ENCODE results near the gene SNRK. TPM values are rescaled to one million over a fixed set of nuclear protein-coding genes. Genes with fewer than 3 reads are reported as not detected.

The SNRK gene
- total and polyA plus RNA-seq, 2 experiments from 2014 or later: 10.7 to 25.3 TPM

- no peak overlapping the region for H2AFZ ChIP-seq
- 69% methylated on average over 2 of the region's 2 CpGs for WGBS (ENCODE audit: low lambda C conversion rate, missing lambda C conversion rate)
- no peaks in the 10 kb centered on the region for H3K79me2 ChIP-seq
- H3K27ac ChIP-seq: no peak overlapping the region
- no peaks in the 10 kb centered on the region for H3K36me3 ChIP-seq (replicated peaks; ENCODE audit: insufficient read depth, low read depth)
- H3K4me1 ChIP-seq (ENCODE audit: insufficient read depth): no peaks in the 10 kb centered on the region
- no peak overlapping the region for H3K4me3 ChIP-seq
- H3K27me3 ChIP-seq: peaks cover under 1% of the 10 kb centered on the region
- DNase-seq (ENCODE audit: low spot score): no peak
- no peaks in the 10 kb centered on the region for H3K9me2 ChIP-seq (replicated peaks; ENCODE audit: insufficient read depth)
- H3K4me2 ChIP-seq: no peak overlapping the region
- no peaks in the 10 kb centered on the region for H4K20me1 ChIP-seq (ENCODE audit: insufficient read depth, poor library complexity, severe bottlenecking)
- TF ChIP-seq EZH2 (IDR thresholded peaks at IDR 0.05; ENCODE audit: borderline replicate concordance): no peak
- no peak for TF ChIP-seq CTCF (IDR thresholded peaks at IDR 0.05; ENCODE audit: poor library complexity)
- TF ChIP-seq EZH2phosphoT487 (IDR thresholded peaks at IDR 0.05; ENCODE audit: low read depth, severe bottlenecking, unreplicated experiment): no peak
- no peaks in the 10 kb centered on the region for H3K9me3 ChIP-seq (ENCODE audit: low read depth)
Measured at GRCh38 chr3:43273416-43273815, 12.9 kb upstream of the SNRK start.

- Histone ChIP-seq H2AFZ (no peak overlapping the region), H3K9me3 (ENCODE audit: low read depth) (no peaks in the 10 kb centered on the region), H3K27me3 (peaks cover 4% of the 10 kb centered on the region), H3K9me2 (replicated peaks; ENCODE audit: insufficient read depth) (no peaks in the 10 kb centered on the region), H4K20me1 (ENCODE audit: insufficient read depth, poor library complexity, severe bottlenecking) (no peaks in the 10 kb centered on the region), H3K36me3 (replicated peaks; ENCODE audit: insufficient read depth, low read depth) (no peaks in the 10 kb centered on the region), H3K27ac (no peak overlapping the region), H3K4me1 (ENCODE audit: insufficient read depth) (no peaks in the 10 kb centered on the region), H3K79me2 (no peaks in the 10 kb centered on the region), H3K4me2 (no peak overlapping the region), H3K4me3 (no peak overlapping the region)
- DNase-seq (ENCODE audit: low spot score): no peak
- TF ChIP-seq CTCF (IDR thresholded peaks at IDR 0.05; ENCODE audit: poor library complexity): no peak
- TF ChIP-seq EZH2 (IDR thresholded peaks at IDR 0.05; ENCODE audit: borderline replicate concordance): no peak
- TF ChIP-seq EZH2phosphoT487 (IDR thresholded peaks at IDR 0.05; ENCODE audit: low read depth, severe bottlenecking, unreplicated experiment): no peak
Measured at GRCh38 chr3:43279082-43279481, 7.3 kb upstream of the SNRK start.

GRCh38 chr3:43279532-43279931 lies 6.8 kb upstream of the SNRK start:
- Histone ChIP-seq H2AFZ (no peak overlapping the region), H3K4me3 (no peak overlapping the region), H3K4me2 (no peak overlapping the region), H3K4me1 (ENCODE audit: insufficient read depth) (no peaks in the 10 kb centered on the region), H3K9me3 (ENCODE audit: low read depth) (no peaks in the 10 kb centered on the region), H3K27me3 (peaks cover 4% of the 10 kb centered on the region), H3K27ac (no peak overlapping the region), H3K79me2 (no peaks in the 10 kb centered on the region), H3K36me3 (replicated peaks; ENCODE audit: insufficient read depth, low read depth) (no peaks in the 10 kb centered on the region), H3K9me2 (replicated peaks; ENCODE audit: insufficient read depth) (no peaks in the 10 kb centered on the region), H4K20me1 (ENCODE audit: insufficient read depth, poor library complexity, severe bottlenecking) (no peaks in the 10 kb centered on the region)
- TF ChIP-seq CTCF (IDR thresholded peaks at IDR 0.05; ENCODE audit: poor library complexity): no peak
- TF ChIP-seq EZH2 (IDR thresholded peaks at IDR 0.05; ENCODE audit: borderline replicate concordance): no peak
- no peak for TF ChIP-seq EZH2phosphoT487 (IDR thresholded peaks at IDR 0.05; ENCODE audit: low read depth, severe bottlenecking, unreplicated experiment)
- 90% methylated on average over 5 of the region's 5 CpGs for WGBS (ENCODE audit: low lambda C conversion rate, missing lambda C conversion rate)
- DNase-seq (ENCODE audit: low spot score): no peak

GRCh38 chr3:43281020-43281419 lies 5.3 kb upstream of the SNRK start:
- no peaks in the 10 kb centered on the region for H3K9me3 ChIP-seq (ENCODE audit: low read depth)
- no peak overlapping the region for H3K4me2 ChIP-seq
- TF ChIP-seq EZH2phosphoT487 (IDR thresholded peaks at IDR 0.05; ENCODE audit: low read depth, severe bottlenecking, unreplicated experiment) (no peak), EZH2 (IDR thresholded peaks at IDR 0.05; ENCODE audit: borderline replicate concordance) (no peak)
- no peaks in the 10 kb centered on the region for H3K4me1 ChIP-seq (ENCODE audit: insufficient read depth)
- H4K20me1 ChIP-seq (ENCODE audit: insufficient read depth, poor library complexity, severe bottlenecking): no peaks in the 10 kb centered on the region
- H3K27ac ChIP-seq: no peak overlapping the region
- H3K79me2 ChIP-seq: no peaks in the 10 kb centered on the region
- 68% methylated on average over 2 of the region's 2 CpGs for WGBS (ENCODE audit: low lambda C conversion rate, missing lambda C conversion rate)
- H3K9me2 ChIP-seq (replicated peaks; ENCODE audit: insufficient read depth): no peaks in the 10 kb centered on the region
- no peak overlapping the region for H3K4me3 ChIP-seq
- H3K27me3 ChIP-seq: peaks cover 4% of the 10 kb centered on the region
- no peak overlapping the region for H2AFZ ChIP-seq
- DNase-seq (ENCODE audit: low spot score): no peak
- no peaks in the 10 kb centered on the region for H3K36me3 ChIP-seq (replicated peaks; ENCODE audit: insufficient read depth, low read depth)
